K562 (cell line): ENCODE results near the gene MAPRE2. TPM values are rescaled to one million over a fixed set of nuclear protein-coding genes. Genes with fewer than 3 reads are reported as not detected.

Source experiments
- CC2D1A ChIP-seq: fragments of 450-650 bp; IDR thresholded peaks from 2 replicates; pipeline ENCODE4 v1.6.1; 2017; ENCODE audit warnings: mild to moderate bottlenecking
- EHMT2 ChIP-seq: fragments of 450-650 bp; IDR thresholded peaks from 2 replicates; pipeline ENCODE4 v1.6.1; 2018; ENCODE audit warnings: antibody characterized with exemption
- FUS ChIP-seq: fragments of 200-400 bp; formaldehyde crosslinking; optimal IDR thresholded peaks from 2 replicates; pipeline ENCODE3; 2017; ENCODE audit warnings: low read depth, low read length
- NFYB ChIP-seq: IDR thresholded peaks from 2 replicates; pipeline ENCODE4 v1.6.1; 2011; ENCODE audit warnings: mild to moderate bottlenecking, moderate library complexity; ENCODE audit not compliant: insufficient read length; ENCODE audit errors: extremely low read depth
- RBM22 ChIP-seq: fragments of 200-400 bp; formaldehyde crosslinking; IDR thresholded peaks from 2 replicates; pipeline ENCODE4 v1.6.1; 2018; ENCODE audit warnings: low read length, low read depth; ENCODE audit not compliant: poor library complexity, severe bottlenecking
- TSC22D4 ChIP-seq: fragments of 450-650 bp; IDR thresholded peaks from 2 replicates; pipeline ENCODE4 v1.6.1; 2016; ENCODE audit warnings: missing genetic modification characterization, missing biosample characterization, control low read depth
- XRCC3 ChIP-seq: fragments of 450-650 bp; IDR thresholded peaks from 2 replicates; pipeline ENCODE4 v1.6.1; 2017; ENCODE audit warnings: mild to moderate bottlenecking, moderate library complexity
- YY1 ChIP-seq, 3 experiments: IDR thresholded peaks; 2 replicates each; pipeline ENCODE4 v1.6.1; 2011; ENCODE audit warnings: low read length in 2 of 3, mild to moderate bottlenecking in 2 of 3, moderate library complexity in 2 of 3, borderline replicate concordance in 1 of 3, control low read depth in 1 of 3, low read depth in 1 of 3; ENCODE audit not compliant: insufficient read depth in 3 of 3, insufficient replicate concordance in 2 of 3, control insufficient read depth in 1 of 3, insufficient read length in 1 of 3; ENCODE audit errors: extremely low read depth in 1 of 3
- ZNF24 ChIP-seq: fragments of 450-650 bp; IDR thresholded peaks from 2 replicates; pipeline ENCODE4 v1.6.1; 2016
- polyA plus RNA-seq, 8 experiments: library from polyadenylated mRNA; depleted of rRNA in 4 of 8; stranded (reverse) in 5 of 8; unstranded in 3 of 8; fragments of >200 nt; fragmentation: Nextera tagmentation in 2 of 8; fragmentation: Illumina TruSeq in 1 of 8; extraction: Ambion mirVana in 2 of 8; extraction: Trizol in 1 of 8; gene quantifications; 2 replicates each; pipeline versions ENCODE4 v1.2.1 to v1.2.3, GENCODE V29; 2011 to 2014; ENCODE audit warnings: inconsistent platforms in 1 of 8, missing spikeins in 1 of 8
- total RNA-seq, 7 experiments: library from RNA; depleted of rRNA in 6 of 7; stranded (reverse); fragments of >200 nt in 6 of 7; fragmentation: Illumina TruSeq in 2 of 7; extraction: Trizol in 2 of 7; gene quantifications; 2 replicates each; pipeline versions ENCODE4 v1.2.1 to v1.2.3, GENCODE V29; 2011 to 2021; ENCODE audit warnings: low replicate concordance in 1 of 7
- TF ChIP-seq, protein P1 (sequence below): fragments of 250-450 bp; sonication (Bioruptor Pico); IDR thresholded peaks from 2 replicates; pipeline ENCODE4 v1.5.0; 2022; ENCODE audit warnings: mild to moderate bottlenecking
- TF ChIP-seq, protein P2 (sequence below): fragments of 150-350 bp; conservative IDR thresholded peaks from 2 replicates; pipeline ENCODE4 v1.6.1; 2014; ENCODE audit warnings: low read length
- TF ChIP-seq, protein P3 (sequence below), 2 experiments: fragments of 450-650 bp; IDR thresholded peaks; 2 replicates each; pipeline ENCODE4 v1.6.1; 2016

Gene MAPRE2
- total and polyA plus RNA-seq, 9 of the 15 experiments (the other 6 are each of a cell fraction or from before 2014, with no cell fraction given), result 32.3 to 70.7 (median 40.7) TPM

DNA sequence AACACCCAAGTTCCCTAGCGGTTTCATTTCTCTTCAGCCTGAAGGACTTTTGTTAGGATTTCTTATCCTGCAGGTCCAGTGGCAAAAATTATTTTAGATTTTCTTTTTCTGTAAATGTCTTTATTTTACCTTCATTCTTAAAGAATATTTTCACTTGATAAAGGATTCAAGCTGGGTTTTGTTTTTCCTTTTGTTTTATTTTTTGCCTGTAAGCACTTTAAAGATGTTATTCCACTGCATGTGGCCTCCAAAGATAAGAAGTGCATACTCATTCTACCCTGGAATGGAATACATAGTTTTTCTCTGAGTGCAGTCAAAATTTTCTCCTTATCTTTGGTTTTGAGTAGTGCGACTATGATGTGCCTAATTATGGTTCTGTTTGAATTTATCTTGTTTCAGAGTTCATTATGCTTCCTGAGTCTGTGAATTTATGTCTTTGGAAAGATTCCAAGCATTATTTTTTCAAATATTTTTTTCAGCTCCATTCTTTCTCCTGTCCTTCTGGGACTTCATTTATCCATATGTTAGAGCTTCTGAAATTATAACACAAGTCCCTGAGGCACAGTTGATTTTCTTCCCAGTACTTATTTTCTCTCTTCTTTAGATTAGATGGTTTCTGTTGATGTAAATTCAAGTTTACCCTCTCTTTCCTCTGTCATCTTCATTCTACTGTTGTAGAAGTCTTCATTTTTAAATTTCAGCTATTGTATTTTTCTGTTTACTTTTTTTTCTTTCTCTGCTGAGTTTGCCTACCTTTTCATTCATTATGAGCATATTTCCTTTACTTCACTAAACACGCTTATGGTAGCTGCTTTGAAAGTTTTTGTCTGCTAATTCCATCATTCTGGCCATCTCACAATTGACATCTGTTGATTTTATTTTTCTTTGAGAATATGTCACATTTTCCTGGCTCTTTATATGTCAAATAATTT lies 69.6 kb downstream of the MAPRE2 start (continued):
- no peak for TF ChIP-seq YY1 (IDR thresholded peaks at IDR 0.05; ENCODE audit: borderline replicate concordance in 1 of 3, control insufficient read depth in 1 of 3, extremely low read depth in 1 of 3, insufficient read depth in 3 of 3, insufficient read length in 1 of 3, insufficient replicate concordance in 2 of 3, low read depth in 1 of 3, low read length in 2 of 3)
- TF ChIP-seq, protein P1, sequence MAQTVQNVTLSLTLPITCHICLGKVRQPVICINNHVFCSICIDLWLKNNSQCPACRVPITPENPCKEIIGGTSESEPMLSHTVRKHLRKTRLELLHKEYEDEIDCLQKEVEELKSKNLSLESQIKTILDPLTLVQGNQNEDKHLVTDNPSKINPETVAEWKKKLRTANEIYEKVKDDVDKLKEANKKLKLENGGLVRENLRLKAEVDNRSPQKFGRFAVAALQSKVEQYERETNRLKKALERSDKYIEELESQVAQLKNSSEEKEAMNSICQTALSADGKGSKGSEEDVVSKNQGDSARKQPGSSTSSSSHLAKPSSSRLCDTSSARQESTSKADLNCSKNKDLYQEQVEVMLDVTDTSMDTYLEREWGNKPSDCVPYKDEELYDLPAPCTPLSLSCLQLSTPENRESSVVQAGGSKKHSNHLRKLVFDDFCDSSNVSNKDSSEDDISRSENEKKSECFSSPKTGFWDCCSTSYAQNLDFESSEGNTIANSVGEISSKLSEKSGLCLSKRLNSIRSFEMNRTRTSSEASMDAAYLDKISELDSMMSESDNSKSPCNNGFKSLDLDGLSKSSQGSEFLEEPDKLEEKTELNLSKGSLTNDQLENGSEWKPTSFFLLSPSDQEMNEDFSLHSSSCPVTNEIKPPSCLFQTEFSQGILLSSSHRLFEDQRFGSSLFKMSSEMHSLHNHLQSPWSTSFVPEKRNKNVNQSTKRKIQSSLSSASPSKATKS (CRISPR knock-in tag), result no peak
- TF ChIP-seq NFYB, result no peak
- no peak for TF ChIP-seq TSC22D4 (tag)
- TF ChIP-seq FUS, result no peak
- TF ChIP-seq, protein P2, sequence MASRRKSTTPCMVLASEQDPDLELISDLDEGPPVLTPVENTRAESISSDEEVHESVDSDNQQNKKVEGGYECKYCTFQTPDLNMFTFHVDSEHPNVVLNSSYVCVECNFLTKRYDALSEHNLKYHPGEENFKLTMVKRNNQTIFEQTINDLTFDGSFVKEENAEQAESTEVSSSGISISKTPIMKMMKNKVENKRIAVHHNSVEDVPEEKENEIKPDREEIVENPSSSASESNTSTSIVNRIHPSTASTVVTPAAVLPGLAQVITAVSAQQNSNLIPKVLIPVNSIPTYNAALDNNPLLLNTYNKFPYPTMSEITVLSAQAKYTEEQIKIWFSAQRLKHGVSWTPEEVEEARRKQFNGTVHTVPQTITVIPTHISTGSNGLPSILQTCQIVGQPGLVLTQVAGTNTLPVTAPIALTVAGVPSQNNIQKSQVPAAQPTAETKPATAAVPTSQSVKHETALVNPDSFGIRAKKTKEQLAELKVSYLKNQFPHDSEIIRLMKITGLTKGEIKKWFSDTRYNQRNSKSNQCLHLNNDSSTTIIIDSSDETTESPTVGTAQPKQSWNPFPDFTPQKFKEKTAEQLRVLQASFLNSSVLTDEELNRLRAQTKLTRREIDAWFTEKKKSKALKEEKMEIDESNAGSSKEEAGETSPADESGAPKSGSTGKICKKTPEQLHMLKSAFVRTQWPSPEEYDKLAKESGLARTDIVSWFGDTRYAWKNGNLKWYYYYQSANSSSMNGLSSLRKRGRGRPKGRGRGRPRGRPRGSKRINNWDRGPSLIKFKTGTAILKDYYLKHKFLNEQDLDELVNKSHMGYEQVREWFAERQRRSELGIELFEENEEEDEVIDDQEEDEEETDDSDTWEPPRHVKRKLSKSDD, result no peak
- TF ChIP-seq ZNF24, result no peak
- peak; percentile 84 for TF ChIP-seq CC2D1A
- no peak for TF ChIP-seq XRCC3
- no peak; the same call in none of the 2 replicates for TF ChIP-seq EHMT2
- TF ChIP-seq RBM22, result no peak
- TF ChIP-seq, protein P3, sequence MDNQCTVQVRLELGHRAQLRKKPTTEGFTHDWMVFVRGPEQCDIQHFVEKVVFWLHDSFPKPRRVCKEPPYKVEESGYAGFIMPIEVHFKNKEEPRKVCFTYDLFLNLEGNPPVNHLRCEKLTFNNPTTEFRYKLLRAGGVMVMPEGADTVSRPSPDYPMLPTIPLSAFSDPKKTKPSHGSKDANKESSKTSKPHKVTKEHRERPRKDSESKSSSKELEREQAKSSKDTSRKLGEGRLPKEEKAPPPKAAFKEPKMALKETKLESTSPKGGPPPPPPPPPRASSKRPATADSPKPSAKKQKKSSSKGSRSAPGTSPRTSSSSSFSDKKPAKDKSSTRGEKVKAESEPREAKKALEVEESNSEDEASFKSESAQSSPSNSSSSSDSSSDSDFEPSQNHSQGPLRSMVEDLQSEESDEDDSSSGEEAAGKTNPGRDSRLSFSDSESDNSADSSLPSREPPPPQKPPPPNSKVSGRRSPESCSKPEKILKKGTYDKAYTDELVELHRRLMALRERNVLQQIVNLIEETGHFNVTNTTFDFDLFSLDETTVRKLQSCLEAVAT (IDR thresholded peaks at IDR 0.05), result peak; percentile 36 to 69; a peak in 1 of 4 replicates
